GM12801 (cell line): ENCODE measurements around the gene PTPRE.

Experiments
- TF ChIP-seq, protein P1 (sequence below): IDR thresholded peaks from one replicate; pipeline ENCODE4 v1.5.1; 2011; ENCODE audit warnings: control low read depth; ENCODE audit not compliant: insufficient read length; ENCODE audit errors: extremely low read depth

The PTPRE gene

DNA sequence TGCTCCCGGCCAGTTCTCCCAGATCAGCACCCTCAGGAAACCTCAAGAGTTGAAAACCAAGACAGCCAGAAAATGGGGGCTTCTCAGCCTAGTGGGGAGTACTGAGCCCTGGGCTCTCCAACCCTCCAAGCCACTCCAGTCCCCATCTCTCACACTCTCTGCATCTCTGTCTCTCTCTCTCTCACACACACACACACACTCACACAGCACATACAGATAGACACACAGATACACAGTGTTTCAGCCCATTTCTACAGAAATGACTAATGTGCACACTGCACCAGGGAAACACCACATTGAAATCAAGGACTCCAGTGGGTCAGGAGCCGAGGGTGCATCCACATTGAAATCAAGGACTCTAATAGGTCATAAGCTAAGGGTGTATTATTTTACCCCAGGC is 111.8 kb downstream of the PTPRE start:
- TF ChIP-seq, protein P1, sequence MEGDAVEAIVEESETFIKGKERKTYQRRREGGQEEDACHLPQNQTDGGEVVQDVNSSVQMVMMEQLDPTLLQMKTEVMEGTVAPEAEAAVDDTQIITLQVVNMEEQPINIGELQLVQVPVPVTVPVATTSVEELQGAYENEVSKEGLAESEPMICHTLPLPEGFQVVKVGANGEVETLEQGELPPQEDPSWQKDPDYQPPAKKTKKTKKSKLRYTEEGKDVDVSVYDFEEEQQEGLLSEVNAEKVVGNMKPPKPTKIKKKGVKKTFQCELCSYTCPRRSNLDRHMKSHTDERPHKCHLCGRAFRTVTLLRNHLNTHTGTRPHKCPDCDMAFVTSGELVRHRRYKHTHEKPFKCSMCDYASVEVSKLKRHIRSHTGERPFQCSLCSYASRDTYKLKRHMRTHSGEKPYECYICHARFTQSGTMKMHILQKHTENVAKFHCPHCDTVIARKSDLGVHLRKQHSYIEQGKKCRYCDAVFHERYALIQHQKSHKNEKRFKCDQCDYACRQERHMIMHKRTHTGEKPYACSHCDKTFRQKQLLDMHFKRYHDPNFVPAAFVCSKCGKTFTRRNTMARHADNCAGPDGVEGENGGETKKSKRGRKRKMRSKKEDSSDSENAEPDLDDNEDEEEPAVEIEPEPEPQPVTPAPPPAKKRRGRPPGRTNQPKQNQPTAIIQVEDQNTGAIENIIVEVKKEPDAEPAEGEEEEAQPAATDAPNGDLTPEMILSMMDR: no peak

DNA sequence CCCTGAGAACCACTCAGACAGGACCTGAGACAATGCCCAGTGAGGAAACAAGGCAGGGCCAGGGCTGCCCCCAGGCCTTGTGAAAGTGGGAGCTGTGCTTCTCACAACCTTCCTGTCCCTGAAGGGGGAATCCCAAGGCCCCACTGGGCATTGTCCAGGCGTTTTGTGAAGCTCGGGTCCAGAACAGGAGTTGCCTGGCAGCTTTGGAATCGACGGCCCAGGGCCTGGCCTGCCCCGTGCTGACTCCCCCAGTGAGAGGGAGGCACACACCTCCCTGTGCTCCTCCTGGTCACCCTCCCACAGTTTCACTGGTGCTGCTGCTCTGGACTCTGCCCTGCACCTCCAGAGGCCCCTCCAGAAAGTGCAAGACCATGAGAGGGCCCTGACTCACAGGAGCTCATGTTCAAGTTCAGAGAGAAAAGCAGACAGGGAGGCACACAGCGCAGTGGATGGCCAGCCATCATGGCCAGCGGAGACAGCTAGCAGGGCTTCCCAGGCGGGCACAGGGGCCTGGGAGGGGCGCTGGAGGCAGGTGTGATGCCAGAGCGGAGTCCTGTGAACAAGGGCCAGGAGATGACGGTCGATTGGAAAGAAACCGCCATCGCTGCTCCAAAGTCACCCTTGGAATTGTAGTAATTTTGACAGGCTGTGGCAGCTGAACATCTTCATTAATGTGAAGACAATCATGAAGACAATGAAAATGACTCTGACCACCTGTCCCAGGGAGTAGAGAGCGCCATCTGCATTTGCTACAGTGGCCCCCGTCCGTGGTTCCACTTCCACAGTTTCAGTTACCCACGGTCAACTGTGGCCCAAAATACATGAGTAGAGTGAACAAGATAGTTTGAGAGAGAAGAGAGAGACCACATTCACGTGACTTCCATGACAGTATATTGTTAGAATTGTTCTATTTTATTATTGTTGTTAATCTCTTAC is 115.6 kb downstream of the PTPRE start:
- TF ChIP-seq, protein P1: no peak

DNA sequence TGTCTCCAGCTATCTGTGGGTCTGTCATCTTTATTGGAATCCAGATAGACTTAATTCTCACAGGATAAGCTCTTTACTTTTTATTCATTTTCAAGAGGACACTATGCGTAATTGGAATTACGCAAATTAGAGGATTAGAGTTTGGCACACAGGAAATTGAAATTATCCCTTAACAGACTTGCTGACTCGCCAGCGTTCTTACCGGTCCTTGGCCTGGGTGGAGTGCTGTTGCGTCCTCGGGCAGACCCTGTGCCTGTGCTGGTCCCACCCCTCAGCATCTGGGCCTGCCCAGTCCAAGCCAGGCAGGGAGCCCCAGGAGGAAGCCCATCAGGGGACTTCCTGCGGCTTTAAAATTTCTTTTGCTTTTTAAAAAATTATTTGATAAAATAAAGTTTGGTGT is 117.5 kb downstream of the PTPRE start:
- TF ChIP-seq, protein P1: no peak

DNA sequence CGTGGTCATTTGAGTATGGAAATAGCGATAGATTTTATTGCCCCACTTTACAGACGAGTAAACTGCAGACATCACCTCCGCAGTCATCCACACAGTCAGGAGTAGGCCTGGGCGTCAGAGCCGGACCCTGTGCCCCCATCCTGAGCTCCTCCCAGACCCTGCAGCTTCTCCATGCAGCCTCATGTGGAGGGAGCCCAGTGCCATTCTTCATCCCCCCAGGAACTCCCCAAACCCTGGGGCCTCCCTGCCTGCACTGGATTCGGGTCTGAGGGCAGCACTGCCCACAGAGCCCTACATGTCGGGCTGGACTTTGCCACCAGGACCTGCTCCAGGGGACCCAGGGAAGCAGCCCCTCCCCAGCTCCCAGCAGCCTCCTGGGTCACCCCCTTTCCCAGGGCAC is 118.5 kb downstream of the PTPRE start:
- TF ChIP-seq, protein P1: no peak

DNA sequence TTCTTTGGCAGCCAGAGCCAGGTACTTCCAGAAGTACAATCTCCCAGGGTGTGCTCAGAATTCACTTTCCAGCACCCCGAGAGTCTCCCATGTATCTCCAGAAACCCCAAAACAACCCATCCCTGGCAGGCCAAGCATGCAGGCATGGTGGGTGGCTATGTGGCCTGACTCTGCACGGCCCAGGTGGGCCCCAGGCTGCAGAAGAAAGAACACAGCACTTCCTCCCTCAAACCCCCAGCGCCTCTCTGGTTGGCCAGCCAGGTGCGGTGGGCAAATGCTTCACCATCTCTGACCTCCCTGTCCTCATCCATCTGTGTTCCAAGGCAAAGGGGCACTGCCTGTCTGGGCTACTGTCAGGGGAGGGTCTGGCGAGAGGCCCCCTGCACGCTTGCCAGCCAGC is 119.0 kb downstream of the PTPRE start:
- TF ChIP-seq, protein P1: no peak

DNA sequence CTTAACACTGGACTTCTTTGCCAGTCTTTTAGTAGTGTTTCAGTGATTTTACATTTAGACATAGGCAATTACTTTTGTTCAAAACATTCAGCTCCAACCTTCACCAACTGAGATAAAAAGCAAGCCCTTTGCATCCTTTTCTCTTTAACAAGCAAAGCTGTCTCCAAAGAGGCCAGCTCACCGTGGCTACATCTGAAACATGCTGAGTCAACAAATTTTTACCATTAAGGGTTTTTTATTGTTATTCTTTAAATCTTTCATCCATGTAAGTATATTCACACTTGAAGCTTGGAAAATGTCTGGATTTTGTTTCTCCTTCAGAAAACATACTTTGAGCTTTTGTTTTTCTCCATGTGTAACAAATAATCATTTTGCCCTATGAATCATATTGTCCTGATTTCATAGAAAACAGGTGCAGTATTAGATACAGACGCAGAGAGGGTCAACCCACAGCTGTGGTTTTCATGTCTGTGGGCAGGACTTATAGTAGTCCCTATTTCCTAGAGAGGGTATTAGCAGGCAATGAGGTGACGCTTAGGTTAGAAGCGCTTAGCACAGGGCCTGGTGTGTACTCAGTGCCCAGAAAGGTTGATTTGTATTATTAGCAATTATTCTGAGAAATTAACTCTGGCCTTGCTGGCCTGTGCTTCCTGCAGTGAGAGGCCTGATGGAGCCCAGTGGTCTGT is 119.9 kb downstream of the PTPRE start:
- TF ChIP-seq, protein P1: no peak

DNA sequence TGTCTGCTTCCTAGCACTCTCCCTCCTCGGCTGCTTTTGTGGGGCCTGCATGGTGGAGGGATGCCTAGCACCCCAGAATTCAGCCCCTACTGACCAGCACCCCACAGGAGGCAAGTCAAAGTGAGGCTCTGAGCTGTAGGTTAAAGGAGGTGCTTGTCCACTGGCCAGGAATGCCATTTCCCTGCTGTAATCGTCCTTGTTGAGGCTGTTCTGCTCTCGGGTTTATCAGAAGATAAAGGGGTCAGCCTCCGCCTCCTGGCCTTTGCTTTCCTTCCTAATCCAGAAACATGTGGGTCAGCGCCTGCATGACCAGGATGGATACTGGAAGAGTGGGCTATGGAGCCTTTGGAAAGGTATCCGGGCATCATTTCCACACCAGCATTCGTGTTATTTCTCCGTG is 120.4 kb downstream of the PTPRE start:
- TF ChIP-seq, protein P1: no peak
